GM19025 (cell line): ENCODE results near the gene ATP11A.
A peak's percentile ranks its signal among the peaks of the same experiment; 100 is the strongest.
"Not testable (repeated sequence)": the region's sequence is repeated elsewhere in the genome, so short reads cannot be mapped to it uniquely, and the experiment has no call there.

Experiments used
- ATAC-seq: cut with Tn5 transposase; IDR thresholded peaks from one replicate; pipeline ENCODE4 v1.9.1; 2021; ENCODE audit warnings: mild to moderate bottlenecking, low read depth, moderate library complexity; ENCODE audit not compliant: unreplicated experiment

Gene ATP11A

DNA sequence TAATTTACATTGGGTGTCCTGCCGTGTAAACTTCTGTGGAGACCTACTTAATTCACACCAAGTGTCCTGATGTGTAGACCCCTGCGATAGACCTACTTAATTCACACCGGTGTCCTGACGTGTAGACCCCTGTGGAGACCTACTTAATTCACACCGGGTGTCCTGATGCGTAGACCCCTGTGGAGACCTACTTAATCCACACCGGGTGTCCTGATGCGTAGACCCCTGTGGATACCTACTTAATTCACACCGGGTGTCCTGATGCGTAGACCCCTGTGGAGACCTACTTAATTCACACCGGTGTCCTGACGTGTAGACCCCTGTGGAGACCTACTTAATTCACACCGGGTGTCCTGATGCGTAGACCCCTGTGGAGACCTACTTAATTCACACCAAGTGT lies 97.0 kb downstream of the ATP11A start:
- ATAC-seq = not testable (repeated sequence)

DNA sequence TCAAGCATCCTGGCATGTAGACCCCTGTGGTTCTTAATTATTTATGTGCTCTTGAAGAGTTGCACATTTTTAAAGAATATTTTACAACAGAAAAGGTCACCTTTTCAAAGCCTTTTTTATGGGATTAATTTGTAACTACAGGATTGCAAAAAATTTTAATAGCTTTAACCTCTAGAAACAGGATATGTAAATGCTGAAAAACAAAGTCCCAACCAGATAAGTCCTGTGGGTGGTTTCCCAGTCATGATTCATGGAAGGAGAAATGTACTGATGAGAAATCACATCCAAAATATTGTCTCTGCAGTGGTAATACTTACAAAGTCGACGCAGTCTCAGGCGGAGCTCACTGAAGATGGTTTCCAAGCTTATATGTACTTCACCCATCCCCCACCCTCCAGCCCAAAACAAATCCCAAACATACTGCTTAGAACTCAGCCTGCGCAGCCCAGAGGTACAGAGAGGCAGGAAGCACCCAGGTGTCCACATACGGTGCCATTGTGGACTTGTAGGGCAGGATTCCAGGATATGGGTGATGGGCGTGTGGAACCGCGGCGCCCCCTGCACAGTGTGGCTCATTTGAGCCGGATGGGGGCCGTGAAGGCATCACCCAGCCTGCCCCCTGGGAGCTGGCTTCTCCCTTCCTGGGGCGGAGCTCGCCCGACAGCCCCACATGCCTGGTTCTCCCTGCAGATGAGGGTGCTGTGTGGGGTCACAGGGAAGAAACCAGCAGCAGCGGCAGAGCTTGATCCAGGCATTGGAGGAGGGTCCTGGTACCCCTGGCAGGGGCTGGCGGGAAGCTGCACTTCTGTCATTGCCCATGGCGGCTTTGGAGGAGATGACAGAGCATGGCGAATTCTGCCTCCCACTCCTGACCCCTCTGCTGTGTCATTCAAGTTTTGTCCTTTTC lies 101.2 kb downstream of the ATP11A start:
- no peak for ATAC-seq

DNA sequence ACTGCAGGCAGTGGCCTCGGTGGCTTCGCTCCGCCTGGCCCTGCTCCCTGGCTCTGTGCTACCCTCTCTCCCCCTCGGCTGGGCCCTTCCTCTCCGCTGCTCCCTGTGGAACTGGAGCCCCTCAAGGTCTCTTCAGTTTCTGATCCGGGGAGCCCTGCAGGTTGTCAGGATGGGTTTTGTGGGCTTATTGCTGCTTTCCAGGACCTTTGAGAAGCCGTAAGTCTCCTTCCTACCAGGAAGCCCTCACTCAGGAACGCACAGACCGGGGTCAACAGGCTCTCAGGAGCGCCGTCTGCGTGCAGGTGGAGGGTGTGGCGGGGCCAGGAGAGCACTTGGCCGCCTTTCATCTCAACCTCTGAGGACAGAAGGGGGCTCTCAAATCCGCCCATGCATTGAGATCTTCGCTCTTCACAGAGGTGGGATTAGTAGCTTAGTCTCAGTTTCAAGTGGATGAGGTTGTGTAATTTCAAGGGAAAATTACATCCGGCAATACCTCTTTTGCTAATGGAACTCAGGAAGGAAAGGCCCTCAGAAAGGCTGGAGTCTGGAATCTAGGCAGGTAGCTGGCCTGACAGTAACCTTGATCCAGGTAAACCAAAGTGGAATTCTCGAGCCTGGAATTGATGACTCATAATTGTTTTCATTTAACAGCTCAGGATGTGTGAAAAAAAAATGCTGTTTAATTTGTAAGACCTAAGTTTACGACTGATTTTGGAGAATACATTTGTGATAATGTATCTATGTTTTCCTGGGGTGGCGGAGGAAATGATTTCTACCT lies 102.0 kb downstream of the ATP11A start:
- ATAC-seq = no peak

DNA sequence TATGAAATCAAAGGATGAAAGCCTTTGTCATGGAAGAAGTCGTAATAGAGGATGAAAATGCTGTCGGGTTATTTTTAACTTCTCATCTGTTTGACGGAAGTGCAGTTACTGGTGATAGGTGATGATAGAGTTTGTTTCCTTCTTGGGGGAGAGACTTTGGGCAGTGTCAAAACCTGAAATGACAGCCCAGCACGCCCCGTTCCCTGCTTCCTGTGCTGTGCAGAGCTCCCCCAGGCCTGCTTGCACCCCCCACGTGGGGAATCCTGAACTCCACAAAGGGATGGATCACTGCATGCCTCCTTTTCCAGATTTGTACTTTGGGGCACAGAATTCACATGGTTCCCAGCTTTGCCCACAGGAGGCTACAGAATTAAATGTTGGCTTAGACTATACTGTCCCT lies 102.7 kb downstream of the ATP11A start:
- no peak for ATAC-seq

DNA sequence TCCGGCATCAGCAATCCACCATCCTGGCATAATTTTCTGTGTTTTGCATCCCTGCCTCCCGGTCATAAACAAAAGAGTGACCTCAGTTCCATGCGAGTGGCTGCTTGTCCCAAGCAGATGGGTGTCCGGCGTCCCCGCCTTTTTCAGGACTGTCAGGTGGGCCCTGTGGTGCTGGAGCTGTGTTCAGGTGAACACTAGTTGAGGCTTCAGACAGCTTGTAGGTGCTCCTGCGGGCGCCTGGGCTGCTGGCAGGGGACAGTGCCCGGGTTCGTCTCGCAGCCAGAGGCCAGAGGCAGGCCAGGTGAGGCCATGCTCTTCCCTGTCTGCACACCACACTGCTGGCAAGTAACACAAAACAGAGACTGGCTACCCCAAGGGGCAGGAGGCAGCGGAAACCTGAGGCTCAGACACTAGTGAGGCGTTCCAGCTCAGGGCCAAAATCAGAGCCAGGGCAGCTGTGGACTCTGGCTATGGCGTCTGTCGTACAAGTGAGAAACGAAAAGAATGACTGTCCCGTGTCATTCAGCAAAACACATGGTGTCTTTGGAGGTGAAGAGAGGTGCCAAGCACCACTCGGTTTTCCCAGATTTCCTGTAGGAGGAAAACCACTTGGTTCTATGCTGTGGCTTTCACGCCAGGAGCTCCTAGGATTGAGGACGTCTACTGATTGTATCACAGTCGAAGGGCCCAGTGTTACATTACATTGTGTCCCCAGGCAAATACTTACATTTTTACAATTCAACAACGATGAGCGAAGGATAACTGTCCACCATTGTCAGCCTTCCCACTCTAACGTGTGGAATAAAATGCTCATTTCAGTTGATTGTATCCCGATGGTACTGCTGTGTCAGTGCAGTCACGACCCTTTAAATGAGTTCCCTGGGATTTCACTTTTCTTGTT lies 104.0 kb downstream of the ATP11A start:
- no peak for ATAC-seq

DNA sequence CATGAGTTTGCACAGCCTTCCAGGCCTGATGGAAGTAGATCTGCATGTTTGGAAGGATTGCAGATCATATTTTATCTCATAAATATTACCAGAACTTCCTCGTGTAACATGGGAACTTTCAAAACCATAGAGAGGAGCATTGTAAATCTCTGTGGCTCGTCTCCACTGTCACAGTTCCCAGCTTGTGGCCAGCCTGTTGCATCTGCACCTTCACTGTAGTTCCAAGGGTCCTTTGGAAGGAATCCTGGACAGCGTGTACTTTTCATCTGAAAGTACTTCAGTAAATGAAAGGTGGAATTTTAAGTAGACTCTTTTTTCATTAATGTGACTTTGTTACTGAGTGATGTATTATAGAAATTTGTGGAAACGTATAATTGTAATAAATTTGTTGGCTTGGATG lies 105.4 kb downstream of the ATP11A start:
- ATAC-seq = no peak

DNA sequence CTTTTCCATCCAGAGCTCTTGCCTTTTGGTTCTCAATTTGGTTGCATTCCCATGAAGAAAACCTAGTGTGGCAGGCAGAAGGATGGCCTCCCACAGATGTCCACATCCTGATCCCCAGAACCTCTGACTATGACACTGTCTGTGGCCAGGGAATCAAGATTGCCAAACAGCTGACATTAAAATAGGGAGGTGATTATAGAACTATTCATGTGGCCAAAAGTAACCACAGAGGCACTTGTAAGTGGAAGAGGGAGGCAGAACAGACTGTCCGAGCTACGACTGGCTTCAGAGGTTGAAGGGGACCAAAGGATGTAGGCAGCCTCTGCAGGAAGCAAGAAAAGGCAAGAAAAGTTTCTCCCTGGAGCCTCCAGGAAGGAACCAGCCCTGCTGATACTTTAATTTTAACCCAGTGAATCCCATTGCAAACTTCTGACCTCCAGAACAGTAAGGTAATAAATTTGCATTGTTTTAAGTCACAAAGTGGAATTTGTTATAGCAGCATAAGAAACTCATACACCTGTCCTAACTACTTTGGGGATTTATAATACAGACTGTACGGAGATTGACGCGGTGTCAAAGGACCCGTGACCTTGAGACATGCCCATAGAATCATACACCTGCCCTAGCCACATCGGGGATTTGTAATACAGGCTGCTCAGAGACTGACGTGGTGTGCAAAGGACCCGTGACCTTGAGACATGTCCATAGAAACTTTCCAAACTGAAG lies 106.5 kb downstream of the ATP11A start:
- ATAC-seq = no peak

DNA sequence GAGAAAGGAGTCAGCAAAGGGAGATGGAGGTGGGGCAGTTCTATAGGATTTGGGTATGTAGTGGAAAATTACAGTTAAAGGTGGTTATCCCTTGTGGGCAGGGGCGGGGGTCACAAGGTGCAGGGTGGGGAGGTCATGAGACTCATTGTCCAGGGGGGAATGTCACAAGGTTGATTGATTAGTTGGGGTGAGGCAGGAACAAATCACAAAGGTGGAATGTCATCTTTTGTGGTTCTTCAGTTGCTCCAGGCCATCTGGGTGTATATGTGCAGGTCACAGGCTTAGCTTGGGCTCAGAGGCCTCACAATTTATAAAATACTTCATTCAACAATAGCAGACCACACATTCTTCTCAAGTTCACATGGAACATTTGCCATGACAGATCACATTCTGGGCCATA lies 109.6 kb downstream of the ATP11A start:
- ATAC-seq = no peak

DNA sequence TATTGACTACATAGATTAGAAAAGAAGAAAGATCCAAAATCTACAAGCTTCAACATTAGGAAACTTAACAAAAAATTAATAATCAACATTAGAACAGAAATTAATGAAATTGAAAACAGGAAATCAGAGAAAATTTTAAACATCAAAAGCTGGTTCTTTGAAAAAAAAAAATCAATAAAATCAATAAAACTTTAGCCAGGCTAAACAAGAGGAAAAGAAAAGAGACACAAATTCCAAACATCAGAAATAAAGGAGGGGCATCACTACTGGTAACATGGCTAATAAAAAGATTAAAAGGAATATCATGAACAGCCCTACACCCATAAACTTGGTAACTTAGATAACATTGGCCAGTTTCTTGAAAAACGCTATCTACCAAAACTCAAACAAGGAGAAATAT lies 110.2 kb downstream of the ATP11A start:
- no peak for ATAC-seq

DNA sequence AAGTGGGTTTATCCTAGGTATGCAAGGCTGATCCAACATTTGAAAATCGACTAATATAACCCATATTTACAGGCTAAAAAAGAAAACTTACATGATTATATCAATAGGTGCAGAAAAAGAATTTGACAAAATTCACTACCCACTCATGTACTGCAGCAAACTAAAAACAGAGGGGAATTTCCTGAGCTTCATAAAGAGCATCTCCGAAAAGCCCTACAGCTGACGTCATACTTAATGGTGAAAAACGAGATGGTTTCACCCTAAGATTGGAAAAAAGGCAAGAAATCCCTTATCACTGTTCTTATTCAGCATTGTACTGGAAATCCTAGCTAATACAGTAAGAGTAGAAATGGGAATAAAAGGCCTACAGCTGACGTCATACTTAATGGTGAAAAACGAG lies 111.0 kb downstream of the ATP11A start:
- ATAC-seq = not testable (repeated sequence)

DNA sequence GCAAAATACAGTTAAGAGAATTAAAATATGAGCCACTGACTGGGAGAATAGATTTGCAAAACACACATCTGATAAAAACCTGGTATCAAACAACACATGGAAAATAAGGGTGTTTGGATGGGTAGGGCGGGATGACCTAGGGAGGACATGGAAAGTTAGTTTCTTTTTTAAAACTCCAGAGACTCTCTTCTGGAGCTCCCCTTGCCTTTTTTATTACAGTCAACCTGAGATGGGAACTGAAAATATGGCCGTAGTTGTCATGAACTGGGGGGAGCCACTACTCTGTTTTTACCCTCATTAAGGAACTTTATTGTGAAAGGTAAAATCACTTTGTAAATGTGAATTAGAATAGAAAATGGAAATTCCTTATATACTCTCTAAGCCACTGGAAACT lies 113.0 kb downstream of the ATP11A start:
- ATAC-seq = no peak

DNA sequence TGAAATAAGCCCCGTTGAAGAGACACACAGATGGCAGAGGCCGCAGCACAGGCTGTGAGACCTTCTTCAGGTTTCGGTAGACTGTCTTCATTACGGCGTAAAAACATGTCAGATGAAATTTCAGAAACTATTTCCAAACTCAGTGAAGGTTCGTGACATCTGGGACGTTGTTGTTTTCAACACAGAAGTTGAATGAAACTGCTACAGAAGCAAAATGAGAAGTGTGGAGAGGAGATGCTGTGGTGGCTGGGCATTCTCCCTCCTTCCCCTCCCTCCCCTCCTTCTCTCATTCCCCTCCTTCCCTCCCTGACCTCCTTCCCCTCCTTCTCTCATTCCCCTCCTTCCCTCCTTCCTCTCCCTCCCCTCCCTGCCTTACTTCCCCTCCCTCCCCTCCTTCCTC lies 113.6 kb downstream of the ATP11A start:
- ATAC-seq = peak; percentile 64

DNA sequence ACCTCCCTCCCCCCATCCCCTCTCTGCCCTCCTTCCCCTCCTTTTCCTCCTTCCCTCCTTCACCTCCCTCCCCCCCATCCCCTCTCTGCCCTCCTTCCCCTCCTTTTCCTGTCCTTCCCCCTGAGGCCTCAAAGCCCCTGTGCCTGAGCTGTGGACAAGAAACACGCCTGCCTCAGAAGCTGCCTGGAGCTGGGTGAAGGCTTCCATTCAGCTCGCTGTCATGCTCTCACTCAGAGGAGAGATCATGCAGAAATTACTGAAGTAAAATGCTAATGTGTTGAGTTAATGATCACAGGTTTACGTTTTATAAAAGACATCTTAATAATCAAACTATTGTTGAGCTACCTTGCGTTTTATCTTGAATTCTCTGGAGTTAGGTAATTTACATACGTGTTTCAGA lies 114.5 kb downstream of the ATP11A start:
- no peak for ATAC-seq

DNA sequence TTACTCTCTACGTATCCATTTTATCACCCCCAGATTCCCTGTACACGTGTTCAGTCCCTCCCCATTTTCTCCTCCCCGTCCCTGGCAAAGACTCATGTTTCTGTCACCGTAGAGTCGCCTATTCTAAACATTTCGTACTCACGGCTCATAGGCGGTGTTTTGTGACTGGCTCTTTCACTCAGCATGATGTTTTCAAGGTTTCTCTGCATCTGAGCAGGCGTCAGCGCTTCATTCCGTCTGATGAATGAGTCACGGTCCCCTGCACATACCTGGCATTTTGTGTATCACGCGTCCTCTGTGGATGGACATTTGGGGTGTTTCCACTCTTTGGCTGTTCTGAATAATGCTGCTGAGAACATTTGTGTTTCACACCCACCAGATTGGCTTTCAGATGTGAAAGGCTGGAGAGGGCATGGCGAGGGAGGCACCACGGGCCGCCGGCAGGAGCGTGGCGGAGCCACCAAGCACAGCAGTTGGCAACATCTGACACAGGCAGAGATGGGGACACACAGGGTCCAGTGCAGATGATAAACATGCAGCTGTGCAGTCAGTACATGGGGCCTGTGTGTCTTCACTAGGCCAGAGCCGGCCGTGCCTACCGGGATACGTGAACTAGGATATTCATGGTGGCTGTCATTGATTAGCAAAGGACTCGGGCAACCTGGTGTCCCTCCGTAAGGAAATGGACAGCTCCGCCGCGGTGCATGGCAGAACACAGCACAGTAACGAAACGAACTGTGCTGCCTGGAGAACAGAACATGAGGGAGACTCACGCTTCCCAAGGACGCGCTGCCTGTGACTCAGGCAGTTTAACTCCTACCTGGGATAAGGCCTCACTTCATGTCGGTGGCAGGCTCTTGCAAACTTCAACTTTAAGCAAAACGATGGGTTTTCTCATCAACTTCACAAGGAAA lies 117.2 kb downstream of the ATP11A start:
- no peak for ATAC-seq

DNA sequence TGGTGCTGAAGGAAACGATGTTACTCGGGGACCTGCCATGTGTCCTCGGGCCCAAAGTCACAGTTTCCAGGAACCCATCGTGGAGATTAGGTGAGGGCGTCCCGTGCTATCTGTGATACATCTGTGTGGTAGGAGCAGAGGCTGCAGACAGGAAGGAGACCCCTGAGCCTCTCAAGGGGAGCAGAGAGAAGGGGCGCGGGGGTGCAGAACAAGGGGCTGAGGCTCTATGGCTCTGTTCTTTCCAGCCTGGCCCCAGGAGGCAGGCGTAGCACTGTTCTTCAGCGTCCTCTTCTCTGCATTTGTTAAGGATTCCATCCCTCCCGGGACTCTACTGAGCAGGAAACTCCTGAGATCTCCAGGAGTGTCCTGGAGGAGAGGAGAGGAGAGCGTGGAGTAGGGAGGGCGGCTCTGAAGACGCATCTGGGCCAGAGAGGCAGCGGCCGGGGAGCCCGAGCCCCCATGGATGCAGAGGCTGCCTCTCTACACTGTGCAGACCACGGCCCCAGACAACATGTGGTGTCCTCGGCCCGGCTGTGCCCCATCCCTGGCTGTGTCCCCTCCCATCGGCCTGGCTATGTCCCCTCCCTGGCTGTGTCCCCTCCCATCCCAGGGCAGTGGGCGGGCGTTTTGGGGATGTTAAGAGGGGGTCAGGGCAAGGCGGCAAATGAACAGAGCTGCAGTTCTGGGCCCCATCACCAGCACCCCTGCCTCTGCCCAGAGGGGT lies 118.0 kb downstream of the ATP11A start:
- no peak for ATAC-seq

DNA sequence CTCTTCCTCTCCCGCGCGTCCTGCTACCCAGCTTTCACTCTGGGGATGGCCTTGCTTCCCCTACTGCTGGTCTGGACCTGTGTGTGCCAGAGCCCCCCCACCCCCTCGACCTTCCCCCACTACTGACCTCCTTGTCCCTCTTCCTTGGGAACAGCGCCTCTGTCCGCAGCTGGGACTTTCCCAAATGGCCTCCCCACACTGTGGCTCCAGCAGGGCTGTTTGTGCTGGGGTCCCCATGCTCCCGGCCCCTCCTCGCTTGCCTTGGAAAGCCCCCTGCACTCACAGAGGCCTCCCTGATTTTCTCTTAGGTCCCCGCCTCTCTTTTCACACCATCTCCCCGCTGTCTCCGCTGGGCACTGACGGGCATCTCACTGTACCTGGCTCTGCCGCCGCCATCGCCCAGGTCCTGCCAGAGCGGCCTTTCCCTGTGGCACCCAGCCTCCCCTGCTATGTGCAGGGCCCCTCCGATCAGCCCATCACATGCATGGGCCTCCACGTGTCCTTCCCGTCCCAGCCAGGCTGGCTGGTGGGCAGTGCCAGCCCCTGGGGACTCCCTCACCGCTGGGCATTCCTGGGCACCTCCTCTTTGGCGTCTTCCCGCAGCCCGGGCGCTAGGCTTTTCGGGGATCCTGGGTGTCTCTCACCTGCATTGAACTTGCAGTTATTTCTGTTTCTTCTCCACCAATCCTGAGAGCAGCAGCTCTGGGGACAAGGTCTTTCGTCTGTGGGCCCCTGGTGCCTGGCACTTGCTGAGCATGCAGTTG lies 118.7 kb downstream of the ATP11A start:
- no peak for ATAC-seq
